Measurements from ENCODE around the gene SCARB1.

SCARB1 gene

DNA sequence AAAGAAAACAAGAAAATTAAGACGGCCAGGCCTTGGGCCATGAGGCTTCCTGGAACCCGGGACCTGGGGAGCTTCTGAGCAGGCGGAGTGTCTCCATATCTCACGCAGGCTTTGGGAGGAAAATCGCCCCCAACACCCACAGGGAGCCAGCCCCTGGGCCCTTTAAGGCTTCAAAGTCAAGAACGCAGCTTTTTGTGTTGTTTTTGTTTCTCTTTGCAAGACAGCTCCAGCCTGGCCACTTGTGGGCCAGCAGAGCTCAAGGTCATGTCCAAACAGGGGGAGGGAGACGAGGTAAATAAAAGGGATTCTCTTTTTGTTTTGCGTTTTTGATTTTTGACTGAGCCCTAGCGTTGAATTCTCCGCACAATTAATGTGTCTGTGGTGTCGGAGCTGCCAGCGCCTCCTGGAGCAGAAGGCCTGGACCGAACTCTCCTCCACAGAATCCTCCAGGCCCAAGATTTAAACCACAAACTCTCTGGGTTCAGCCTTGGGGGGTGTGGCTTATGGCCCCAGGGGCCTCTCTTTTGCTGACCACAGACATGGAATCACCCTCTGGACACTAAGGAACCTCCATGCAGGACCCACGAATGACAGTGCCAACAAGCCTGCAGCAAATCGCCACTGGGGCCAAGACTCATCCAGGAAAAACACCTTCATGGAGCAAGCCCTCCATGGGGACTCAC, 8.2 kb downstream of the SCARB1 start:
- Histone ChIP-seq H3K4ac (ENCODE audit: low read length) (no peak overlapping the region), H3K4me1 (ENCODE audit: control insufficient read depth in 2 of 2, insufficient read depth in 1 of 2, low read depth in 1 of 2, low read length in 2 of 2) (peaks cover 2 to 9% of the 10 kb centered on the region in 2 donors), H2BK120ac (ENCODE audit: low read depth, low read length) (no peak overlapping the region), H3K14ac (ENCODE audit: low read length) (no peak overlapping the region), H4K8ac (ENCODE audit: low read depth, low read length) (no peak overlapping the region), H4K91ac (ENCODE audit: low read depth, low read length, poor library complexity) (no peak overlapping the region), H2BK5ac (ENCODE audit: low read length) (no peak overlapping the region), H3K4me2 (ENCODE audit: insufficient read depth, low read length, poor library complexity, severe bottlenecking) (no peak overlapping the region), H2BK12ac (ENCODE audit: low read length) (no peak overlapping the region), H3K23ac (ENCODE audit: low read depth, low read length, poor library complexity) (no peak overlapping the region), H2BK15ac (ENCODE audit: low read length) (no peak overlapping the region), H3K27ac (replicated peaks; ENCODE audit: low read length) (no peak overlapping the region), H3K36me3 (replicated peaks in 1 of 2; ENCODE audit: control insufficient read depth in 2 of 2, insufficient read depth in 2 of 2, low read length in 2 of 2) (peaks cover 3 to 25% of the 10 kb centered on the region in 2 donors), H3K18ac (ENCODE audit: low read length) (no peak overlapping the region), H2AFZ (ENCODE audit: low read length) (no peak overlapping the region), H2AK5ac (ENCODE audit: low read depth, low read length) (no peak overlapping the region), H3K27me3 (ENCODE audit: control insufficient read depth in 3 of 3, insufficient read depth in 3 of 3, low read depth in 1 of 3, low read length in 3 of 3) (no peaks in the 10 kb centered on the region), H3K9me3 (replicated peaks in 1 of 2; ENCODE audit: control insufficient read depth in 2 of 2, insufficient read depth in 1 of 2, low read depth in 1 of 2, low read length in 2 of 2) (peaks cover 0 to 4% of the 10 kb centered on the region in 2 donors), H3K79me1 (ENCODE audit: low read depth, low read length) (no peaks in the 10 kb centered on the region), H3K4me3 (ENCODE audit: low read length in 2 of 2) (no peak overlapping the region), H3K9ac (ENCODE audit: low read depth, low read length, poor library complexity) (no peak overlapping the region)
- no CpG with 5 or more reads among the region's 15 CpGs for WGBS, 2 donors (ENCODE audit: extremely low coverage in 2 of 2, insufficient read length in 2 of 2, insufficient replicate concordance in 1 of 2)
- DNase-seq (ENCODE audit: low spot score): no peak

DNA sequence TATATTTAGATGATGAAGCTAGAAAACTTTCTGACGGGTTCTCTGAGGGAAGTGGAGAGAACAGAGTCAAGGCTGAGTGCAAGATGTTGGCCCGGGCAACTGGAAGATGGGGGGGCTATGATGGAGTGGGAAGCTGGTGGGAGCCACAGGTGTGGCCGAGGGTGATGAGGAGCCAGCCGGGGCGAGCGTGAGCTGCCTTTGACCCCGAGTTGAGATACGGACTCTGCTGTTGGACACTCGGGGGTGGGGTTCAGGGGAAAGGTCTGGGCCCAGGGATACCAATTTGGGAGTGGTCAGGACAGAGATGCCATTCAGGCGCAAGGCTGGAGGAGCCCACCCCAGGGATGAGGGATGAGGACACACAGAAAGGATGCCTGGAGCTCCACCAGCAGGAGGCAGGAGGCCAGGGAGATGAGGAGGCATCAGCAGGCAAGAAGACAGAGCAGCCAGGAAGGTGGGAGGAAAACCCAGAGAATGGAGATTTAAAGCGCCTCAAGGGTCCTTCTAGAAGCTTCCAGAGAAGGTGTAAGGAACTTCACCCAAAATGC, 9.0 kb downstream of the SCARB1 start:
- peaks cover 2 to 9% of the 10 kb centered on the region in 2 donors for H3K4me1 ChIP-seq (ENCODE audit: control insufficient read depth in 2 of 2, insufficient read depth in 1 of 2, low read depth in 1 of 2, low read length in 2 of 2)
- no peak overlapping the region for H2BK120ac ChIP-seq (ENCODE audit: low read depth, low read length)
- peaks cover 0 to 4% of the 10 kb centered on the region in 2 donors for H3K9me3 ChIP-seq (replicated peaks in 1 of 2; ENCODE audit: control insufficient read depth in 2 of 2, insufficient read depth in 1 of 2, low read depth in 1 of 2, low read length in 2 of 2)
- H3K4ac ChIP-seq (ENCODE audit: low read length): no peak overlapping the region
- DNase-seq (ENCODE audit: low spot score): no peak
- H2AK5ac ChIP-seq (ENCODE audit: low read depth, low read length): no peak overlapping the region
- H3K27ac ChIP-seq (replicated peaks; ENCODE audit: low read length): no peak overlapping the region
- H3K36me3 ChIP-seq (replicated peaks in 1 of 2; ENCODE audit: control insufficient read depth in 2 of 2, insufficient read depth in 2 of 2, low read length in 2 of 2): peaks cover 3 to 18% of the 10 kb centered on the region in 2 donors
- H4K91ac ChIP-seq (ENCODE audit: low read depth, low read length, poor library complexity): no peak overlapping the region
- H2BK5ac ChIP-seq (ENCODE audit: low read length): no peak overlapping the region
- no peak overlapping the region for H3K18ac ChIP-seq (ENCODE audit: low read length)
- no peak overlapping the region for H2AFZ ChIP-seq (ENCODE audit: low read length)
- H3K79me1 ChIP-seq (ENCODE audit: low read depth, low read length): no peaks in the 10 kb centered on the region
- H4K8ac ChIP-seq (ENCODE audit: low read depth, low read length): no peak overlapping the region
- H2BK15ac ChIP-seq (ENCODE audit: low read length): no peak overlapping the region
- no peak overlapping the region for H3K4me2 ChIP-seq (ENCODE audit: insufficient read depth, low read length, poor library complexity, severe bottlenecking)
- H3K9ac ChIP-seq (ENCODE audit: low read depth, low read length, poor library complexity): no peak overlapping the region
- H3K14ac ChIP-seq (ENCODE audit: low read length): no peak overlapping the region
- no peak overlapping the region for H2BK12ac ChIP-seq (ENCODE audit: low read length)
- no CpG with 5 or more reads among the region's 11 CpGs for WGBS, 2 donors (ENCODE audit: extremely low coverage in 2 of 2, insufficient read length in 2 of 2, insufficient replicate concordance in 1 of 2)
- no peak overlapping the region for H3K4me3 ChIP-seq (ENCODE audit: low read length in 2 of 2)
- H3K27me3 ChIP-seq (ENCODE audit: control insufficient read depth in 3 of 3, insufficient read depth in 3 of 3, low read depth in 1 of 3, low read length in 3 of 3): no peaks in the 10 kb centered on the region
- no peak overlapping the region for H3K23ac ChIP-seq (ENCODE audit: low read depth, low read length, poor library complexity)

DNA sequence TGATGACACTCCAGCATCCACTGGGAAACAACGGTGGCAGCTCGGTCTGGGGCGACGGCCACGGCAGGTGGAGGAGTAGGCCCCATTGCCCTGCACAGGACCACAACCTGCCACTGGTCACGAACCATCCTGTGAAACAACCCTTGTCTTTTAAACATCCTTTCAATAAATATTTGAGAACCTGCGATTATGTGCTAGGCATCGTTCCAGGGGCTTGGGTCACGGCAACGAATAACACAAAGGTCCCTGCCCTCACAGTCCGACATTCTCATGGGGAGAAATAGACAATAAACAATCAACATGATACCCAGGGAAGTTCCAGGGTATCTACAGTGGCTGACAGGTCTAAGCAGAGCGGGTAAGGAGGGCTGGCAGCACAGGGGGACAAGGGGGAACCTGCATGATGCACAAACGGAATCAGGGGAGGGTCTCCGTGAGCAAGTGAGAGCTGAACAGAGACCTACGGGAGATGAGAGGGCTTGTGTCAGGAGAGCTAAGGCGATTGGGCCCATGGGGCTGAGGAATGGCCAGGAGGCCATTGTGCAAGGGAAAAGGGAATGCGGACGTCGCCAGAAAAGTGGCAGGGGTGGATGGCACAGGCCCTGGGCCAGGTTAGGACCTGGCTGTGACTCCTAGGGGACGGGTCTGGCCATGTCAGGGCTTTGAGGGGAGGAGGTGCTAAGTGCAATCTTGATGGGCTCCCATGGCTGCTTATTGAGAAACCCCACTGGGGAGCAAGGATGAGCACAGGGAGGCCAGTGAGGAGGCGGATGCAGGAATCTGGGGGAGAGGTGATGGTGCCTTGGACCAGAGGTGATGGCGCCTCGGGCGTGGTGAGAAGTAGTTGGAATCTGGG, 9.7 kb downstream of the SCARB1 start:
- Histone ChIP-seq H2AFZ (ENCODE audit: low read length) (no peak overlapping the region), H3K79me1 (ENCODE audit: low read depth, low read length) (no peaks in the 10 kb centered on the region), H2BK12ac (ENCODE audit: low read length) (no peak overlapping the region), H4K91ac (ENCODE audit: low read depth, low read length, poor library complexity) (peak overlapping the region; percentile 62), H3K14ac (ENCODE audit: low read length) (peak overlapping the region; percentile 47), H4K8ac (ENCODE audit: low read depth, low read length) (no peak overlapping the region), H3K4ac (ENCODE audit: low read length) (no peak overlapping the region), H3K4me3 (ENCODE audit: low read length in 2 of 2) (no peak overlapping the region), H3K23ac (ENCODE audit: low read depth, low read length, poor library complexity) (no peak overlapping the region), H2BK5ac (ENCODE audit: low read length) (no peak overlapping the region), H3K9ac (ENCODE audit: low read depth, low read length, poor library complexity) (no peak overlapping the region), H3K27me3 (ENCODE audit: control insufficient read depth in 3 of 3, insufficient read depth in 3 of 3, low read depth in 1 of 3, low read length in 3 of 3) (no peaks in the 10 kb centered on the region), H3K18ac (ENCODE audit: low read length) (peak overlapping the region; percentile 74), H3K9me3 (replicated peaks in 1 of 2; ENCODE audit: control insufficient read depth in 2 of 2, insufficient read depth in 1 of 2, low read depth in 1 of 2, low read length in 2 of 2) (peaks cover 0 to 4% of the 10 kb centered on the region in 2 donors), H3K4me1 (ENCODE audit: control insufficient read depth in 2 of 2, insufficient read depth in 1 of 2, low read depth in 1 of 2, low read length in 2 of 2) (peaks cover 2 to 9% of the 10 kb centered on the region in 2 donors), H3K4me2 (ENCODE audit: insufficient read depth, low read length, poor library complexity, severe bottlenecking) (no peak overlapping the region), H2BK15ac (ENCODE audit: low read length) (no peak overlapping the region), H2BK120ac (ENCODE audit: low read depth, low read length) (no peak overlapping the region), H3K36me3 (replicated peaks in 1 of 2; ENCODE audit: control insufficient read depth in 2 of 2, insufficient read depth in 2 of 2, low read length in 2 of 2) (peaks cover 3 to 16% of the 10 kb centered on the region in 2 donors), H3K27ac (replicated peaks; ENCODE audit: low read length) (no peak overlapping the region), H2AK5ac (ENCODE audit: low read depth, low read length) (peak overlapping the region; percentile 3)
- no CpG with 5 or more reads among the region's 24 CpGs for WGBS, 2 donors (ENCODE audit: extremely low coverage in 2 of 2, insufficient read length in 2 of 2, insufficient replicate concordance in 1 of 2)
- DNase-seq (ENCODE audit: low spot score): no peak

DNA sequence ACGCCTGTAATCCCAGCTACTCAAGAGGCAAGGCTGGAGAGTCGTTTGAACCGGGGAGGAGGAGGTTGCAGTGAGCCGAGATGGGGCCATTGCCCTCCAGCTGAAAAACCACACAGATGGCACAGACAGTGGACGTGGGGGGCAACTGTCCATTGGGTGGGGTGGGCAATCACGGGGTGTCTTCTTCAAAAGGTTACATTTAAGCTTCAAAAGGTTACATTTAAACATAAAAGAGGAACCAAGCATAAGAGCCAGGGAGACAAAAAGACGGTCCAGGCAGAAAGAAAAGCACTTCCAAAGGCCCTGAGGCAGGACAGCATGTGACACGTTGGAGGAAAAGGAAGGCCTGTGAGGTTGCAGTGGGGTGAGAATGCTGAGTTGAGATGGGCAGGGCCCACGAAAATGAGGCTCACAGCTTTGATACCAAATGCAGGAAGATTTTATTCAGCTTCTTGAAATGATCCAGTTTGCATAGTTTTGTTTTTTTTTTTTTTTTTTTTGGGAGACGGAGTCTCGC, 10.7 kb downstream of the SCARB1 start:
- H4K91ac ChIP-seq (ENCODE audit: low read depth, low read length, poor library complexity): no peak overlapping the region
- H2BK15ac ChIP-seq (ENCODE audit: low read length): no peak overlapping the region
- H3K4me2 ChIP-seq (ENCODE audit: insufficient read depth, low read length, poor library complexity, severe bottlenecking): no peak overlapping the region
- peaks cover 0 to 4% of the 10 kb centered on the region in 2 donors for H3K9me3 ChIP-seq (replicated peaks in 1 of 2; ENCODE audit: control insufficient read depth in 2 of 2, insufficient read depth in 1 of 2, low read depth in 1 of 2, low read length in 2 of 2)
- no peak overlapping the region for H2BK12ac ChIP-seq (ENCODE audit: low read length)
- H3K27ac ChIP-seq (replicated peaks; ENCODE audit: low read length): no peak overlapping the region
- no peak overlapping the region for H3K9ac ChIP-seq (ENCODE audit: low read depth, low read length, poor library complexity)
- no peak overlapping the region for H3K14ac ChIP-seq (ENCODE audit: low read length)
- no peaks in the 10 kb centered on the region for H3K27me3 ChIP-seq (ENCODE audit: control insufficient read depth in 3 of 3, insufficient read depth in 3 of 3, low read depth in 1 of 3, low read length in 3 of 3)
- WGBS, 2 donors (ENCODE audit: extremely low coverage in 2 of 2, insufficient read length in 2 of 2, insufficient replicate concordance in 1 of 2): no CpG with 5 or more reads among the region's 11 CpGs
- H3K4ac ChIP-seq (ENCODE audit: low read length): no peak overlapping the region
- H3K23ac ChIP-seq (ENCODE audit: low read depth, low read length, poor library complexity): no peak overlapping the region
- no peak overlapping the region for H3K18ac ChIP-seq (ENCODE audit: low read length)
- H2AK5ac ChIP-seq (ENCODE audit: low read depth, low read length): no peak overlapping the region
- no peak overlapping the region for H3K4me3 ChIP-seq (ENCODE audit: low read length in 2 of 2)
- no peak overlapping the region for H2BK120ac ChIP-seq (ENCODE audit: low read depth, low read length)
- peaks cover 2 to 11% of the 10 kb centered on the region in 2 donors for H3K4me1 ChIP-seq (ENCODE audit: control insufficient read depth in 2 of 2, insufficient read depth in 1 of 2, low read depth in 1 of 2, low read length in 2 of 2)
- H3K36me3 ChIP-seq (replicated peaks in 1 of 2; ENCODE audit: control insufficient read depth in 2 of 2, insufficient read depth in 2 of 2, low read length in 2 of 2): peaks cover 4 to 15% of the 10 kb centered on the region in 2 donors
- no peak for DNase-seq (ENCODE audit: low spot score)
- H2BK5ac ChIP-seq (ENCODE audit: low read length): no peak overlapping the region
- H3K79me1 ChIP-seq (ENCODE audit: low read depth, low read length): no peaks in the 10 kb centered on the region
- no peak overlapping the region for H2AFZ ChIP-seq (ENCODE audit: low read length)
- H4K8ac ChIP-seq (ENCODE audit: low read depth, low read length): no peak overlapping the region
